ENCODE data around the gene GMCL1.
A peak's percentile ranks its signal among the peaks of the same experiment; 100 is the strongest.
"Not testable (repeated sequence)": the region's sequence is repeated elsewhere in the genome, so short reads cannot be mapped to it uniquely, and the experiment has no call there.

Gene GMCL1

GRCh38 chr2:69807821-69808540 lies 21.5 kb upstream of the GMCL1 start:
- DNase-seq = no peak

GRCh38 chr2:69810550-69810949 lies 18.9 kb upstream of the GMCL1 start:
- DNase-seq = no peak

- DNase-seq = no peak
Observed at GRCh38 chr2:69811018-69811417, 18.4 kb upstream of the GMCL1 start.

- DNase-seq = no peak
Observed at GRCh38 chr2:69811591-69811990, 17.9 kb upstream of the GMCL1 start.

- no peak for DNase-seq
Observed at GRCh38 chr2:69815717-69816116, 13.7 kb upstream of the GMCL1 start.

GRCh38 chr2:69816923-69817542 lies 12.4 kb upstream of the GMCL1 start:
- peak; percentile 33 for DNase-seq

GRCh38 chr2:69817729-69818501 lies 11.5 kb upstream of the GMCL1 start:
- no peak for DNase-seq

GRCh38 chr2:69827796-69828540 lies 1.5 kb upstream of the GMCL1 start:
- no peak for DNase-seq

GRCh38 chr2:69828938-69829255 lies 563 bp upstream of the GMCL1 start:
- no peak for DNase-seq

- peak; percentile 43 for DNase-seq
Observed at GRCh38 chr2:69830045-69830905, 815 bp downstream of the GMCL1 start.

GRCh38 chr2:69830906-69831241 lies 1.4 kb downstream of the GMCL1 start:
- DNase-seq = not testable (repeated sequence)

- DNase-seq = no peak
Observed at GRCh38 chr2:69831354-69831905, 2.0 kb downstream of the GMCL1 start.

GRCh38 chr2:69833752-69834151 lies 4.3 kb downstream of the GMCL1 start:
- no peak for DNase-seq

GRCh38 chr2:69835666-69836065 lies 6.2 kb downstream of the GMCL1 start:
- DNase-seq = no peak

GRCh38 chr2:69836316-69836715 lies 6.9 kb downstream of the GMCL1 start:
- DNase-seq = no peak

- DNase-seq = no peak
Observed at GRCh38 chr2:69837533-69837932, 8.1 kb downstream of the GMCL1 start.

- DNase-seq = no peak
Observed at GRCh38 chr2:69843993-69844392, 14.5 kb downstream of the GMCL1 start.

- no peak for DNase-seq
Observed at GRCh38 chr2:69844560-69844959, 15.1 kb downstream of the GMCL1 start.

GRCh38 chr2:69846182-69847067 lies 17.0 kb downstream of the GMCL1 start:
- no peak for DNase-seq

- no peak for DNase-seq
Observed at GRCh38 chr2:69847068-69847828, 17.8 kb downstream of the GMCL1 start.
